Measurements from ENCODE around the gene DCAF17.

DCAF17 gene

DNA sequence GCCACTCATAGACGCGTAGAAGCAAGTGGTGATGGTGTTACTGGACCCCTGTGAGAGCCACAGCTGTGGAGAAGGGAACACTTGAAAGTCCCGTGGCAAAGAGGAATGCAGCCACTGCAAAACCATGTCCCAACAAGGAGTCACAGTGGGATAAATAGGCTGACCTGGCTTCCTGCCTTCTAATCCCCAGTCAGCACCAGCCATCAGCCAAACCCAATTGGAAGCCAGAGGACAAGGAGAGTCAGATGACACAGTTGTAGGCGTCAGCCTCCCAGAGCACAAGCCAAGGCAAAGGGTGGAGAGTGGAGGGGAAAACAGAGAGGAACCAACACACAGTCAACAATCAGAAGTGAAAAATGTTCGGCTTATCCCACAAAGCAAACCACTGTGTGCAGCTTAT lies 82.8 kb downstream of the DCAF17 start:
- TF ChIP-seq CTCF (conservative IDR thresholded peaks at IDR 0.05) (no peak), ZFX (IDR thresholded peaks at IDR 0.05) (no peak)
- no peak overlapping the region for H3K27ac ChIP-seq

DNA sequence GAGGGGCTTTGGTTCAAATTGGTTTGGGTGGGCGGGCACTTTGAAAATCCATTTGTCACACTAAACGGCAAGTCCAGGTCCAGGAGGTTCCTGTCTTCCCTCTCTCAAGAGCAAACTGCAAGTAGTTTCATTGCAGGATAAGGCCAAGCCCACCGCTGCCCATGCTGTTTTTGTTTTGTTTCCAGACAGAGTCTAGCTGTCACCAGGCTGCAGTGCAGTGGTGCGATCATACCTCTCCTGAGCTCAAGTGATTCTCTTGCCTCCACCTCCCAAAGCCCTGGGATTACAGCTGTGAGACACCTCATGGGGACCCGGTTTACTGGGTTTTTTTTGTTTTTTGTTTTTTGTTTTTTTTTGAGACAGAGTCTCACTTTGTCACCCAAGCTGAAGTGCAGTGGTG lies 86.4 kb downstream of the DCAF17 start:
- no peak overlapping the region for H3K27ac ChIP-seq
- TF ChIP-seq CTCF (conservative IDR thresholded peaks at IDR 0.05) (no peak), ZFX (IDR thresholded peaks at IDR 0.05) (no peak)

DNA sequence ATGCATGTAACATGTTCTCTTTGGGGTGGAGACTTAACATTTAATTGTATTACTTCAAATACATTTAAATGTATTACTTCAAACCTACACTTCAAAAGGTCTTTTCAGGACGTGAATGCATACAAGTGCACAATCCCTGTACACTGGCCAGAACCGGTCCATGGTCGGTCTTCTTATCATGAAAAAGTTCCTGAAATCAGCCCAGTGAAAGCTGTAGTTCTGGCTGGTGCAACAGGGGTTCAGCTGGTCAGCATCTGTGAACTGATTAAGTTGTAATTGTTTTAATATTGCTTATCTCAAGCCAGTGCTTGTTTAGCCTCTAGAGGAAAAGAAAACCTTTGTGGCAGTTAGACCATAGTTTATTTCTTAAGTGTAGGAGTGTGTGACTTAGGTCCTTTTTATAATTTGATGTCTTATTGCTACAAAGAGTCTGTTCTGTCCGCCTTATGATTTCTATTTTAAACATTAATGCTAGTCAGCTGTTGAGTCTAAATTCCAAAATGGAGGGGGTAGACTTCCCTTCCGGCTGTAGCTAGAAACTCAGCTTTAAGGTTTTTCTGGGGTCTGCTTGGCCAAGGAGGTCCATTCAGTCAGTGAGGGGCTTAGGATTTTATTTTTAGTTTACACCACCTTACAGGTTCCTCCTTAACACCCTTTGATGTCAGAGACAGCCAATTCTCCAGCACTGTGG lies 87.5 kb downstream of the DCAF17 start:
- H3K27ac ChIP-seq, result no peak overlapping the region
- TF ChIP-seq ZFX (IDR thresholded peaks at IDR 0.05) (no peak), CTCF (conservative IDR thresholded peaks at IDR 0.05) (no peak)

DNA sequence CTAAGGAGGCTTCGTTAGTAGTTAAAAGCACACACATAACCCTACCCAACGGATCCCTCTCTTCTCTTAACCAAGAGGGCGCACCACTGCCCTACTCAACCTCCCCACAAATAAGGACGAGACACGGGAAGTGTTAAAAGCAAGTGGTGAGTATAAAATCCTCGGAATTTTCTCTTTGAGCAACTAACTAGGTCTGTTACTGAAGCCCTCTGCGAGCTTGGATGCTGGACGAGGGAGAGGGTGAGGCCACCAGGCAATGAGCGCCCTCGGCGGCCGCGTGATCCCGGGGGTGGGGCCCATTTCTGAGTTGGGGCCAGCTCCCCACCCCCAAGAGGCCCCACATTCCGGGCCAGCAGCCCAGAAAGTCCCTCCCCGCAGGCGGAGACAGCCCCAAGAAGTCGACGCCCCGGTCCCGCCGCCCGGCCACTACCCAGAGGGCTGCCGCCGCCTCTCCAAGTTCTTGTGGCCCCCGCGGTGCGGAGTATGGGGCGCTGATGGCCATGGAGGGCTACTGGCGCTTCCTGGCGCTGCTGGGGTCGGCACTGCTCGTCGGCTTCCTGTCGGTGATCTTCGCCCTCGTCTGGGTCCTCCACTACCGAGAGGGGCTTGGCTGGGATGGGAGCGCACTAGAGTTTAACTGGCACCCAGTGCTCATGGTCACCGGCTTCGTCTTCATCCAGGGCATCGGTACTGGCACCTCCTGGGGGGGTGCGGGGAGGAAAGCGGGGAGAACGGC lies 88.2 kb downstream of the DCAF17 start, which contains the start of gene CYBRD1:
TSS of gene CYBRD1 (plus strand) at position 423 of the 736 bp plus-strand sequence. CDS start at position 495, 72 bp downstream.
- TF ChIP-seq CTCF (conservative IDR thresholded peaks at IDR 0.05) (no peak), ZFX (IDR thresholded peaks at IDR 0.05) (no peak)
- H3K27ac ChIP-seq, result peak within 1 kb of the TSS; percentile 59

DNA sequence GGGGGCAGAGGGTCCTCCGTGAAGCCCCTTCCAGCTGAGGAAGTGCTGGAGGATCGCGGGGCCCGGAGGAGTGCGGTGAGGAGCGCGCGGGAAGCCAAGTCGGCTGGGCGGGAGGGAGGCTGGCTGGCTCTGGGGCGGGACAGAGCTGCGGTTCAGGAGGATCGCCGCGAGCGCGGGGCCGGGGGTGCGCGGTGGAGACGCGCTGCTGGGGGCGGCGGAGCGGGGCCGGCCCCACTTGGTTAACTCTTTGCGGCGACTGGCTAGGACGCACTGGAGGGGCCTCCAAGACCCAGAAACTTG lies 88.7 kb downstream of the DCAF17 start:
- TF ChIP-seq ZFX (IDR thresholded peaks at IDR 0.05), result no peak
- no peak for TF ChIP-seq CTCF (conservative IDR thresholded peaks at IDR 0.05)
- H3K27ac ChIP-seq, result peak overlapping the region; percentile 59

DNA sequence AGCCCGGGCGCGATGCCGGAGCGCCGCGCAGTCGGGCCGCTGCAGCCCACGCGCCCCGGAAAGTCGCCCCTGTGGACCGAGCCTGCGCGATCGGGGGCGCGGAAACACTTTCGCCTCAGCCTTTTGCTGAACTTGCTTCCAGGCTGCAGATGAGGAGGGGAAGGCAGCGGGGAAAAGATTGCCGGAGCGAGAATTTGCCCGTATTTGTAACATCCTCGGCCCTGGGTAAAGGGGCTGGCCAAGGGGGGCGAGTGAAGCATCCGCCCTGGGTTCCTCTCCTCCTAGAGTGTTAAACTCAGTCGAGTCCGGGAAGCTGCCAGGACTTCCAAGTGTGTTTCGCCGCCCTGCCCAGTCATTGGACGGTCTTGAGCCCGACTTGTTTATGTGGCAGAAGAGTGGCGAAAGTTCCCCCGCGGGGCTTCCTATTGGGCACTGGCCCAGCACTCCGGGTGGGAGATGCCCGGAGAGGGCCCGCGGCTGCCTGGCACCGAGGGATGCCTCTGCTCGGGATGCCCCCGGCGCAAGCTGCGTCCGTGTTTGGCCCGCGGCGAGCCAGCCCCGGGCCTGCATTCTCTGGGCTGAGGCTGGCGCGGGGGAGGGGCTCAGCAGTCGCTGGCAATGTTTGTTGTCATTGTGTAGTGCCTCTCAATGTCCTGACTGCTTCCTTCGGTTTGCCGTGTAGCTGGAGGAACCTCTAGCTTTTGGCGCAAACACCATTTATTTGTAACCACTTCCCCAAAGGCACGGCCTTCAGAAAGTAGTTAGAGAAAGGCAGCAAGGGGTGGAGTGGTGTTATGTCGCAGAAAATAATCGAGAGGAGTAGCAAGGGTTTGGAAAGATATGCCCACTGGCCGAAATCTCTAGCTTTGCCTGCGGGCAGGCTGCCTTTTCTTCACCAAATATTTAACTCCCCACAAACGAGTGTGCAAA lies 89.3 kb downstream of the DCAF17 start:
- TF ChIP-seq CTCF (conservative IDR thresholded peaks at IDR 0.05) (no peak), ZFX (IDR thresholded peaks at IDR 0.05) (peak; percentile 43; the same call in 1 of the 2 replicates)

More for the DNA sequence above, 89.3 kb downstream of the DCAF17 start:
- peak overlapping the region; percentile 59 for H3K27ac ChIP-seq
